ENCODE results near the gene PPP4R2. TPM values are rescaled to one million over a fixed set of nuclear protein-coding genes. Genes with fewer than 3 reads are reported as not detected.

PPP4R2 gene
- total and polyA plus RNA-seq, 12 donors, result 14.2 to 90.1 (median 56.1) TPM

DNA sequence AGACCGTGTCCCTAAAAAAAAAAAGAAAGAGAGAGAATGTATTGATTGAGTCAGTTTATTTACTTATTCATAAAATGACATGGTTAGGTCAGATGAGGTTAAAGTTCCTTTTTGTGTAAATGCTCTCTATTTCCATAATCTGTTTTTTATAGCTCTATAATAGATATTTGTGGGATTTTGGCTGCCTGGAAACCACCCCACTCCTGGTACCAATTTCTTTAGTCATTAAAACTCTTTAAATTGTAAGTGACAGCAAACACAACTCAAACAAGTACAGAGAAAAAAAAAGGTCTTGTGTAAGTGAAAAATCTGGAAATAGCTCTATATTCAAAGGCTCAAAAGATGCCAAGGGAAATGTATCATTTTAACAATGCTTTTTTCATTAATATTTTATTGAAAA is 11.0 kb upstream of the PPP4R2 start:
- H3K4me1 ChIP-seq (replicated peaks in 1 of 2), result no peaks in the 10 kb centered on the region
- no peaks in the 10 kb centered on the region for H3K9me3 ChIP-seq (replicated peaks in 1 of 3)
- TF ChIP-seq, protein P1, sequence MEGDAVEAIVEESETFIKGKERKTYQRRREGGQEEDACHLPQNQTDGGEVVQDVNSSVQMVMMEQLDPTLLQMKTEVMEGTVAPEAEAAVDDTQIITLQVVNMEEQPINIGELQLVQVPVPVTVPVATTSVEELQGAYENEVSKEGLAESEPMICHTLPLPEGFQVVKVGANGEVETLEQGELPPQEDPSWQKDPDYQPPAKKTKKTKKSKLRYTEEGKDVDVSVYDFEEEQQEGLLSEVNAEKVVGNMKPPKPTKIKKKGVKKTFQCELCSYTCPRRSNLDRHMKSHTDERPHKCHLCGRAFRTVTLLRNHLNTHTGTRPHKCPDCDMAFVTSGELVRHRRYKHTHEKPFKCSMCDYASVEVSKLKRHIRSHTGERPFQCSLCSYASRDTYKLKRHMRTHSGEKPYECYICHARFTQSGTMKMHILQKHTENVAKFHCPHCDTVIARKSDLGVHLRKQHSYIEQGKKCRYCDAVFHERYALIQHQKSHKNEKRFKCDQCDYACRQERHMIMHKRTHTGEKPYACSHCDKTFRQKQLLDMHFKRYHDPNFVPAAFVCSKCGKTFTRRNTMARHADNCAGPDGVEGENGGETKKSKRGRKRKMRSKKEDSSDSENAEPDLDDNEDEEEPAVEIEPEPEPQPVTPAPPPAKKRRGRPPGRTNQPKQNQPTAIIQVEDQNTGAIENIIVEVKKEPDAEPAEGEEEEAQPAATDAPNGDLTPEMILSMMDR (IDR thresholded peaks at IDR 0.05), result no peak
- TF ChIP-seq POLR2A (IDR thresholded peaks at IDR 0.05), result no peak
- 90 to 100% (median 94%) methylated on average over 1 of the region's 1 CpG for WGBS, 4 donors
- H3K4me3 ChIP-seq, result no peak overlapping the region
- DNase-seq, result no peak
- H3K36me3 ChIP-seq (replicated peaks in 1 of 2), result no peaks in the 10 kb centered on the region
- no peaks in the 10 kb centered on the region for H3K27me3 ChIP-seq
- intact Hi-C loops (cut with DNase I), result no loop called here
- no peak overlapping the region for H3K27ac ChIP-seq

DNA sequence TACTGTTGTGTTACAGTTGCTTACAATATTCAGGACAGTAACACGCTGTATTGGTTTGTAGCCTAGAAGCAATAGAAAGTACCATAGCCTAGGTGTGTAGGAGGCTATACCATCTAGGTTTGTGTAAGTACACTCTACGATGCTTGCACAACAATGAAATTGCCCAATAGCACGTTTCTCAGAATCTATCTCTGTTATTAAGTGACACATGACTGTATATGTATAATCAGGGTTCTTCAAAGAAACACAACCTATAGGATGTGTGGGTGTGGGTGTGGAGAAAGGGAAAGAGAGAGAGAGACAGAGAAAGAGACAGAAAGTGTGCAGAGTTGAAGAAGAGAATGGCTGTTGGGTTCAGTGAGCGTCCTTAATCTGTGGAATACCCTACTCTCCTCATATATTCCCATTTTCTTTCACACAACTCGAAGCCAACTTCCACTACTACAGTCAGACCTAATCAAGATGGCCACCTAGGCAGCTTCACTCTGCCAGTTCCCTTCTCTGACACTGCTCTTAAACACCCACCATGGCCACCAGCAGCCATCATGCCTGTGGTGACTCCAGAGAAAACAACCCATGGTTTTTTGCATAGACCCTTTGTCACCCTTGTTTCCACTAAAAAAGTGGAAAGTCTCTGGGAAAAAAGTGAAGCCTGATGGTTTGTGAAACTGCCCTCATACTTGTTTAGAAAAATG is 5.8 kb upstream of the PPP4R2 start:
- Histone ChIP-seq H3K27me3 (no peaks in the 10 kb centered on the region), H3K27ac (no peak overlapping the region), H3K36me3 (replicated peaks in 1 of 2) (no peaks in the 10 kb centered on the region), H3K4me3 (no peak overlapping the region), H3K9me3 (replicated peaks in 1 of 3) (no peaks in the 10 kb centered on the region), H3K4me1 (replicated peaks in 1 of 2) (no peaks in the 10 kb centered on the region)
- TF ChIP-seq, protein P1 (IDR thresholded peaks at IDR 0.05), result no peak
- no peak for TF ChIP-seq POLR2A (IDR thresholded peaks at IDR 0.05)
- DNase-seq, result no peak
- WGBS, 4 donors, result 82 to 91% (median 89%) methylated on average over 5 of the region's 5 CpGs
- intact Hi-C loops (cut with DNase I), result loop anchor here in 1 of 2 donors (10.0 kb wide), 1 partner anchor 46 kb away; no protein-coding TSS in a partner anchor

DNA sequence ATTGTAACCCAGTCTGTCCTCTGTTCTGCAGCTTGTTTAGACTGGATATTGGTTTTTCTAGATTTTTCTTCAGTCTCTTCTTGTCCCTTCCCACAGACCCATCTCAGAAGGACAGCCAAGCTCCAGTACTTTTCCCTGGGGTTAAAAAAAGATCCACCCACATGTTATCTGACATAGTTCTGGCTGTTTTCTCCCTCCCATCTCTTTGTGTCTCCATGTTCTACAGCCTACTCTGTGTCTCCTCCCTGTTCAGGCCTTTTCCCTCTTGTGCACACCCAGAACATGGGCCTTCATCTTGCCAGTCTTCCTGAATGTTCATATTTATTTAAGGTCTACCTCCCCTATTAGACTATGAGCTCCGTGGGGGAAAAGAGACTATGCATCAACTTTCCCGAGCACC is 5.1 kb upstream of the PPP4R2 start:
- peaks cover 0 to 4% of the 10 kb centered on the region in 2 donors for H3K4me1 ChIP-seq (replicated peaks in 1 of 2)
- intact Hi-C loops (cut with DNase I), result loop anchor here in 1 of 2 donors (10.0 kb wide), 1 partner anchor 47 kb away; no protein-coding TSS in a partner anchor
- H3K9me3 ChIP-seq (replicated peaks in 1 of 3), result no peaks in the 10 kb centered on the region
- TF ChIP-seq, protein P1 (IDR thresholded peaks at IDR 0.05), result no peak
- TF ChIP-seq POLR2A (IDR thresholded peaks at IDR 0.05), result no peak
- no peak overlapping the region for H3K27ac ChIP-seq
- 73 to 86% (median 80%) methylated on average over 2 of the region's 2 CpGs for WGBS, 4 donors
- no peaks in the 10 kb centered on the region for H3K36me3 ChIP-seq (replicated peaks in 1 of 2)
- H3K27me3 ChIP-seq, result no peaks in the 10 kb centered on the region
- H3K4me3 ChIP-seq, result no peak overlapping the region
- no peak for DNase-seq

DNA sequence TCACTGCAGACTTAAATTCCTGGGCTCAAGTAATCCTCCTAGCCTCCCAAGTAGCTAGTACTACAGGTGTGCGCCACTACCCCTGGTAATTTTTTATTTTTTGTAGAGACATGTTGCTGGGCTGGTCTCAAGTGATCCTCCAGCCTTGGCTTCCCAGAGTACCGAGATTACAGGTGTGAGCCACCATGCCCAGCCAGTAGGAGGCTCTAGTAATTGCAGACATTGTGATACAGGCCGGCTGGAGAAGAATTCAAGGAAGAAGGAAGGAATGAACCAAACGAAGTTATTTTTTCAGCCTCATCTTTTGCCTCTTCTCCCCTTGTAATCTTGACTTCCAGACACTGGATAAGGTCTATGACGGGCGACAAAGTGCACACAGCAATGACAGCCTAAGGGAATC is 3.2 kb upstream of the PPP4R2 start:
- Histone ChIP-seq H3K9me3 (replicated peaks in 1 of 3) (no peaks in the 10 kb centered on the region), H3K27ac (no peak overlapping the region), H3K27me3 (no peaks in the 10 kb centered on the region), H3K4me3 (no peak overlapping the region), H3K36me3 (replicated peaks in 1 of 2) (no peaks in the 10 kb centered on the region), H3K4me1 (replicated peaks in 1 of 2) (peaks cover 6 to 11% of the 10 kb centered on the region in 2 donors)
- TF ChIP-seq POLR2A (IDR thresholded peaks at IDR 0.05), result no peak
- TF ChIP-seq, protein P1 (IDR thresholded peaks at IDR 0.05), result no peak
- WGBS, 4 donors, result 77 to 90% (median 86%) methylated on average over 6 of the region's 6 CpGs
- intact Hi-C loops (cut with DNase I), result loop anchor here in 1 of 2 donors (10.0 kb wide), 1 partner anchor 49 kb away; no protein-coding TSS in a partner anchor
- DNase-seq, result no peak

Data from adrenal gland (tissue), 12 donors.